ENCODE measurements around the gene PPIL3. TPM values are rescaled to one million over a fixed set of nuclear protein-coding genes. Genes with fewer than 3 reads are reported as not detected.

The PPIL3 gene
- polyA plus RNA-seq, 1 of the 3 experiments (the other 2 are of a cell fraction) = 44.9 TPM

- TF ChIP-seq CTCF (IDR thresholded peaks at IDR 0.05) = no peak
- no peak for TF ChIP-seq RXRA (IDR thresholded peaks at IDR 0.05; ENCODE audit: borderline replicate concordance, low read depth)
- no peak for TF ChIP-seq TCF12 (IDR thresholded peaks at IDR 0.05)
- TF ChIP-seq SIN3A (IDR thresholded peaks at IDR 0.05; ENCODE audit: borderline replicate concordance, low read depth, low read length) = no peak
Observed at GRCh38 chr2:200847269-200847668, 41.6 kb downstream of the PPIL3 start (continued).

DNA sequence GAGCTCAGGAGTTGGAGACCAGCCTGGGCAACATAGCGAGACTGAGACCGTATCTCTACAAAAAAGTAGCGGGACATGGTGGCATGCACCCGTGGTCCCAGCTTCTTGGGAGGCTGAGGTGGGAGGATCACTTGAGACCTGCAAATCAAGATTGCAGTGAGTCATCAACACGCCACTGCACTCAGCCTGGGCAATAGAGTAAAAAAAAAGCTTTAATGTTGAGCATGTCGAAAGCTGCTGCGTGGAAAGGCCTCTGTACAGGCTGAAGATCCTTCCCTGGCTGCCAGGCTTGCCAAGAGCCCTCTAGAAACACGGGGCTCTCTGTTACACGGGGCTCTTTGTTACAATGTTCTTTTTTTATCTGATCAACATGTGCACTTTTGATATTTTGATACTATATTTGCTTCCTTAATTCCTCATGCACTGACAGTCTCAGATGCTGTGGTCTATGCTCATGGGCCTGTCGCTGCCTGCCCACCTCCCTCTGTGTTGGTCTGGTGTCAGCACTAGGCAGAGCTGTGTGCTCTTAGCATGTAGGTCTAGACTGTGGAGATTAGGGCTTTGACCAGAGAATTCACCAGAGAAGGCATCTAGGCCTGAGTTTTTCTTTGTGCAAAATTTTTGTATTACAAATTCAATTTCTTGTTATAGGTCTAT, 43.1 kb downstream of the PPIL3 start:
- ChIA-PET POLR2A (no interaction called here), CTCF (interaction anchor here (1.0 kb wide), 1 partner anchor 13 kb away, joined by 3 read pairs; no protein-coding TSS in a partner anchor)
- H3K27me3 ChIP-seq (ENCODE audit: insufficient read depth) = no peaks in the 10 kb centered on the region
- no peaks in the 10 kb centered on the region for H4K20me1 ChIP-seq (ENCODE audit: insufficient read depth)
- no peak overlapping the region for H3K27ac ChIP-seq (ENCODE audit: low read depth in 2 of 2, low read length in 1 of 2)
- no peaks in the 10 kb centered on the region for H3K79me2 ChIP-seq (ENCODE audit: insufficient read depth)
- no peaks in the 10 kb centered on the region for H3K4me1 ChIP-seq (ENCODE audit: control insufficient read depth in 1 of 2, insufficient read depth in 2 of 2, low read depth in 1 of 2, low read length in 1 of 2)
- DNase-seq = no peak
- H3K9ac ChIP-seq = no peak overlapping the region
- peaks cover 15% of the 10 kb centered on the region for H3F3A ChIP-seq (replicated peaks; ENCODE audit: insufficient read depth)
- peaks cover 0 to 2% of the 10 kb centered on the region in 2 experiments for H3K36me3 ChIP-seq (replicated peaks in 1 of 2; ENCODE audit: control insufficient read depth in 1 of 2, insufficient read depth in 2 of 2, low read length in 1 of 2)
- no peak for TF ChIP-seq NFIC (IDR thresholded peaks at IDR 0.05; ENCODE audit: borderline replicate concordance)
- TF ChIP-seq YY1 (IDR thresholded peaks at IDR 0.05; ENCODE audit: low read depth) = no peak
- TF ChIP-seq, protein P1, sequence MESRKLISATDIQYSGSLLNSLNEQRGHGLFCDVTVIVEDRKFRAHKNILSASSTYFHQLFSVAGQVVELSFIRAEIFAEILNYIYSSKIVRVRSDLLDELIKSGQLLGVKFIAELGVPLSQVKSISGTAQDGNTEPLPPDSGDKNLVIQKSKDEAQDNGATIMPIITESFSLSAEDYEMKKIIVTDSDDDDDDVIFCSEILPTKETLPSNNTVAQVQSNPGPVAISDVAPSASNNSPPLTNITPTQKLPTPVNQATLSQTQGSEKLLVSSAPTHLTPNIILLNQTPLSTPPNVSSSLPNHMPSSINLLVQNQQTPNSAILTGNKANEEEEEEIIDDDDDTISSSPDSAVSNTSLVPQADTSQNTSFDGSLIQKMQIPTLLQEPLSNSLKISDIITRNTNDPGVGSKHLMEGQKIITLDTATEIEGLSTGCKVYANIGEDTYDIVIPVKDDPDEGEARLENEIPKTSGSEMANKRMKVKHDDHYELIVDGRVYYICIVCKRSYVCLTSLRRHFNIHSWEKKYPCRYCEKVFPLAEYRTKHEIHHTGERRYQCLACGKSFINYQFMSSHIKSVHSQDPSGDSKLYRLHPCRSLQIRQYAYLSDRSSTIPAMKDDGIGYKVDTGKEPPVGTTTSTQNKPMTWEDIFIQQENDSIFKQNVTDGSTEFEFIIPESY (IDR thresholded peaks at IDR 0.05; ENCODE audit: borderline replicate concordance, low read depth) = no peak
- no peak for TF ChIP-seq MEF2A (IDR thresholded peaks at IDR 0.05; ENCODE audit: borderline replicate concordance, low read depth)
- TF ChIP-seq RFX5 (IDR thresholded peaks at IDR 0.05; ENCODE audit: low read length) = no peak
- no peak for TF ChIP-seq FOXM1 (IDR thresholded peaks at IDR 0.05; ENCODE audit: low read depth)
- TF ChIP-seq NRF1 (IDR thresholded peaks at IDR 0.05; ENCODE audit: low read depth, low read length) = no peak
- TF ChIP-seq, protein P2, sequence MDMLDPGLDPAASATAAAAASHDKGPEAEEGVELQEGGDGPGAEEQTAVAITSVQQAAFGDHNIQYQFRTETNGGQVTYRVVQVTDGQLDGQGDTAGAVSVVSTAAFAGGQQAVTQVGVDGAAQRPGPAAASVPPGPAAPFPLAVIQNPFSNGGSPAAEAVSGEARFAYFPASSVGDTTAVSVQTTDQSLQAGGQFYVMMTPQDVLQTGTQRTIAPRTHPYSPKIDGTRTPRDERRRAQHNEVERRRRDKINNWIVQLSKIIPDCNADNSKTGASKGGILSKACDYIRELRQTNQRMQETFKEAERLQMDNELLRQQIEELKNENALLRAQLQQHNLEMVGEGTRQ (IDR thresholded peaks at IDR 0.05; ENCODE audit: borderline replicate concordance, low read depth, low read length) = no peak
- TF ChIP-seq RXRA (IDR thresholded peaks at IDR 0.05; ENCODE audit: borderline replicate concordance, low read depth) = no peak
- TF ChIP-seq RCOR1 (IDR thresholded peaks at IDR 0.05; ENCODE audit: low read length) = no peak
- no peak for TF ChIP-seq MXI1 (IDR thresholded peaks at IDR 0.05; ENCODE audit: low read depth, low read length)
- TF ChIP-seq GABPA (IDR thresholded peaks at IDR 0.05; ENCODE audit: low read depth) = no peak
- no peak for TF ChIP-seq SIN3A (IDR thresholded peaks at IDR 0.05; ENCODE audit: borderline replicate concordance, low read depth, low read length)
- H3K9me3 ChIP-seq = no peaks in the 10 kb centered on the region
- 80% methylated on average over 10 of the region's 10 CpGs for WGBS (ENCODE audit: low lambda C conversion rate)
- no peak overlapping the region for H2AFZ ChIP-seq (ENCODE audit: low read depth)
- H3K4me3 ChIP-seq (ENCODE audit: low read depth in 2 of 2, low read length in 1 of 2) = no peak overlapping the region
- no peak overlapping the region for H3K4me2 ChIP-seq
- no peaks in the 10 kb centered on the region for H3K9me2 ChIP-seq

Data from SK-N-SH (cell line).